Stimulated activated CD8-positive, alpha-beta memory T cell treated with anti-CD3 and anti-CD28 coated beads, Interleukin-12 subunit alpha, Interleukin-12 subunit beta, amount 100 ng/mL, for 24 hours (primary cell): Measurements from ENCODE around the gene SREK1.
"Not testable (repeated sequence)": the region's sequence is repeated elsewhere in the genome, so short reads cannot be mapped to it uniquely, and the experiment has no call there.

ENCODE experiments used
- DNase-seq: peaks from one replicate; pipeline ENCODE4 v3.0.0-alpha.2; 2020; ENCODE audit errors: extremely low read depth

Gene SREK1, protein sequence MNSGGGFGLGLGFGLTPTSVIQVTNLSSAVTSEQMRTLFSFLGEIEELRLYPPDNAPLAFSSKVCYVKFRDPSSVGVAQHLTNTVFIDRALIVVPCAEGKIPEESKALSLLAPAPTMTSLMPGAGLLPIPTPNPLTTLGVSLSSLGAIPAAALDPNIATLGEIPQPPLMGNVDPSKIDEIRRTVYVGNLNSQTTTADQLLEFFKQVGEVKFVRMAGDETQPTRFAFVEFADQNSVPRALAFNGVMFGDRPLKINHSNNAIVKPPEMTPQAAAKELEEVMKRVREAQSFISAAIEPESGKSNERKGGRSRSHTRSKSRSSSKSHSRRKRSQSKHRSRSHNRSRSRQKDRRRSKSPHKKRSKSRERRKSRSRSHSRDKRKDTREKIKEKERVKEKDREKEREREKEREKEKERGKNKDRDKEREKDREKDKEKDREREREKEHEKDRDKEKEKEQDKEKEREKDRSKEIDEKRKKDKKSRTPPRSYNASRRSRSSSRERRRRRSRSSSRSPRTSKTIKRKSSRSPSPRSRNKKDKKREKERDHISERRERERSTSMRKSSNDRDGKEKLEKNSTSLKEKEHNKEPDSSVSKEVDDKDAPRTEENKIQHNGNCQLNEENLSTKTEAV

GRCh38 chr5:66144074-66144833 is at the start of gene SREK1:
Gene SREK1, plus strand, starts transcription at chr5:66144300. Its CDS starts 77 bp downstream, at chr5:66144377.
- DNase-seq = peak; percentile 79

DNA sequence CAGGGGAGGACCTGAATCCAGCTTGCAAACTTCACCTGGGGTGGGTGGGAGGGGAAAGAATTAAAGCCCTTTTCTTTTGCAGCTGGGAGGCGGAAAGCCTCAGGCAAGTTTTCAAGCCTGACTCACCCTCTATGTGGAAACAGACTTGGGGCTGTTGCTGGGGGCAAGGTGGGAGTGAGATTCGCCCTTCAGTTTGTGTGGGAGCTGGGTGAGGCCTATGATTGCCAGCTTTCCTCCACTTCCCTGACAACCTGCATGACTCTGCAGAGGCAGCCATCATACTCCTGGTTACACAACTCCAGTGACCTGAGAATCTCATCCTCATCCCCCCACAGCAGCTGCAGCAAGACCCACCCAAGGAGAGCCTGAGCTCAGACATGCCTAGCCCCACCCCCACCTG is 43.2 kb upstream of the SREK1 start:
- DNase-seq = no peak

DNA sequence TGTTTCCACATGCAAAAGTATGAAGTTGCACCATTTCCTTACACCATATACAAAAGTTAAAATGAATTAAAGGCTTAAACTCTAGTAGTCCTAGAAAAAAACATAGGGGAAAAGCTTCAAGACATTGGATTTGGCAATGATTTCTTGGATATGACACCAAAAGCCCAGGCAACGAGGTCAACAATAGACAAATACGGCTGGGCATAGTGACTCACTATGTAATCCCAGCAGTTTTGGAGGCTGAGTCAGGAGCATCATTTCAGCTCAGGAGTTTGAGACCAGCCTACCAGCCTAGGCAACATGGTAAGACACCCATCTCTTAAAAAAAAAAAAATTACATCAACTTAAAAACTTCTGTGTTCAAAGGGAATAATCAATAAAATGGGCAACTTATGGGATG is 30.9 kb upstream of the SREK1 start:
- no peak for DNase-seq

- DNase-seq = no peak
These were observed 25.8 kb upstream of the SREK1 start for GRCh38 chr5:66118304-66118703.

- DNase-seq = no peak
These were observed 21.6 kb upstream of the SREK1 start for GRCh38 chr5:66122379-66123034.

GRCh38 chr5:66129144-66129543 is 15.0 kb upstream of the SREK1 start:
- no peak for DNase-seq

DNA sequence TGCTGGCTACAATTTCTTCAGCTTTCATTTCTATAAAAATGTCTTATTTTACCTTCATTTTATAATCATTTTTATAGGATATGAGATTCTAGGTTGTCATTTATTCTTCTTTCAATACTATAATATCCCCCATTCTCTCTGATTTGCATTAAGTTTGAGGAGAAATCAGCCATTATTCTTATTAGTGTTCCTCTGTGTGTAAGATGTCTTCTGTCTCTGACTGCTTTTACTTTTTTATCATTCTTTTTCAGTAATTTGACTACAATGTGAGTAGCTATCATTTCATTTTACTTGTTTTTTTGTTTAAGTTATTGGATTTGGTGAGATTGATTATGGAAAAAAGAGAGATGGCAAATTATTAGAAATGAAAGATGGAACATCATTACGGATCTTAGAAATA is 13.6 kb upstream of the SREK1 start:
- no peak for DNase-seq

- DNase-seq = no peak
These were observed 9.7 kb upstream of the SREK1 start for GRCh38 chr5:66134407-66134861.

DNA sequence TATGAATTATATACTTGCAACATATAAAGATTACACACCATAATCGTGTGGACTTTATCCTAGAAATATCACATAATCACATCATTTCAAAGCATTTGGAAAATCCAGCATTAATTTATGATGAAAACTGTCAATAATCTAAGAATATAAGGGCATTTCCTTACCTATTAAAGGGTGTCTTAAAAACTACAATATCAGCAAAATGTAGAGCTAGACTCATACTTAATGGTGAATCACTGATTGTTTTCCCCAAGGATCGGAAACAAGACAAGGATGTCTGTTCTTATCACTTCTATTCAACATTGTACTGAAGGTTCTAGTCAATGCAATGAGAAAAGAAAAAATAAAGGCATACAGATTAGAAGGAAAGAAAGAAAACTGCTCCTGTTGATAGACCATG is 8.0 kb upstream of the SREK1 start:
- DNase-seq = no peak

DNA sequence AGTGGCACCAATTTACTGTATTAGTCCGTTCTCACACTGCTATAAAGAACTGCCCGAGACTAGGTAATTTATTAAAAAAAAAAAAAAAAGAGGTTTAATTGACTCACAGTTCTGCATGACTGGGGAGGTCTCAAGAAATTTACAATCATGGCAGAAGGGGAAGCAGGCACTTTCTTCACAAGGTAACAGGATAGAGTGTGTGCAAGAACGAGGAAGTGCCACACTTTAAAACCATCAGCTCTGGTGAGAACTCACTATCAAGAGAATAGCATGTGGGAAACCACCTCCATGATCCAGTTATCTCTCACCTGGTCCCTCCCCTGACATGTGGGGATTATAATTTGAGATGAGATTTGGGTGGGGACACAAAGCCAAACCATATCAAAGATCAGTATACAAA is 7.2 kb upstream of the SREK1 start:
- not testable (repeated sequence) for DNase-seq

- DNase-seq = no peak
These were observed 5.3 kb upstream of the SREK1 start for GRCh38 chr5:66138637-66139317.

DNA sequence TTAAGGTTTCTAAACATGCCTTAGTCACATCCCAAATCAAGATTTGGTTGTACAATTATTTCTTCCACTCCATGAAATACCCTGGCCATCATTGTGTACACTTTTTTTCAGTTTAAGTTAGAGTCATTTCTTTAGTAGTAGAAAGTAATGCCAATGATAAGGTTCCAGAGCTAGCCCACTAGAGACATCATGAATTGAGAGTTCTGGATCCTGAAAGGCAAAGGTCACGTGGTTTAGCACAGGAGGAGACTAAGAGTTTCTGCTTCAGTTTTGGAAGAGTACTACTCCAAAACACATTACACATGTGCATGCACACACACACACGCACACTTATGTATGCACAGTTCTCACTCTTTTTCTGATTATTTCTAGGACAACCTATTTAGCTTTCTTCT is 4.8 kb upstream of the SREK1 start:
- no peak for DNase-seq

DNA sequence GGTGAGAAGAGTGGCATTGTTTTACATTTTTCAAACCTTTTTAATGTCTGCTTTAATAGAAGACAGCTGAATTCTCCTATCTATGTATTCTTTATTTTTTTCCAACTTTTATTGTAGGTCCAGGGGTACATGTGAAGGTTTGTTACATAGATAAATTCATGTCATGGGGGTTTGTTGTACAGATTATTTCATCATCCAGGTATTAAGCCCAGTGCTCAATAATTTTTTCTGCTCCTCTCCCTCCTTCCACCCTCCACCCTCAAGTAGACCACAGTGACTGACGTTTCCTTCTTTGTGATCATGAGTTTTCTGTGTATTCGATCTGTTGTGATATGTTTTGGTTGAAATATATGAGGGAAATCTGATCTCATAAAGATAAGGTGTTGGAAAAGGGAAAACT is 1.7 kb upstream of the SREK1 start:
- no peak for DNase-seq

- no peak for DNase-seq
These were observed 527 bp upstream of the SREK1 start for GRCh38 chr5:66143473-66144073.

- DNase-seq = peak; percentile 16
These were observed 812 bp downstream of the SREK1 start for GRCh38 chr5:66144834-66145390.

DNA sequence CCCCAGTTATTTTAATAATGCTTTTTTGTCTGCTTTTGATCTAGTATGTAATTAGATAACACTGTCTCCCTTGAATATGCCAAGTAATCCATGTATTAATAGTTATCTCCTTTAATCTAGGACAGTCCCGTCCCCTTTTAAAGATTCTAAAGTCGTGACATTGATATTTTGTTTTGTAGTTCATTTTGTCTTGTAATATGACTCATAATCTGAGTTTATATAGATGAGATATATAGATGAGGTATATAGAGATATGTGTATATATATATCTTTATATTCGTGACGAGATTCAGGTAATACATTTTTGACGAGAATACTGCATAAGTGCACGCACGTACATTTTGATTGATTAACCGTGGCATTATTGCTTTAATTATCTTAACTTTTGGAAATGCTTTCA is 1.6 kb downstream of the SREK1 start:
- no peak for DNase-seq

- no peak for DNase-seq
These were observed 5.8 kb downstream of the SREK1 start for GRCh38 chr5:66149950-66150349.

DNA sequence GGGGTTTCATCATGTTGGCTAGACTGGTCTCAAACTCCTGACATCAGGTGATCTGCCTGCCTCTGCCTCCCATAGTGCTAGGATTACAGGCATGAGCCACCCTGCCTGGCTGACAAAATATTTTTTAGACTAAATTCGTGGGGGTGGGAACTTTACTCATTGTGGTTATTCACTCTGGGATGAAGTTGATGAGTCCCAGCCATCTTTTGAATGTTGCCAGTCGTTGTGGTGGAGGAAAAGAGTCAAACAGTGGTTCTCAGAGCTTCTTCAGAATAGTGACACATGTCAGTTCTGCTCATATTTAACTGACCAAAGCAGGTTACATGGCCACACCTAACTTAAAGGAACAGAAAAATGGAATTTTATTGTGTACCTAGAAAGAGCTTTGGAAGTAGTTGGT is 6.9 kb downstream of the SREK1 start:
- no peak for DNase-seq

- no peak for DNase-seq
These were observed 7.4 kb downstream of the SREK1 start for GRCh38 chr5:66151491-66151890.

- no peak for DNase-seq
These were observed 12.9 kb downstream of the SREK1 start for GRCh38 chr5:66157046-66157445.

DNA sequence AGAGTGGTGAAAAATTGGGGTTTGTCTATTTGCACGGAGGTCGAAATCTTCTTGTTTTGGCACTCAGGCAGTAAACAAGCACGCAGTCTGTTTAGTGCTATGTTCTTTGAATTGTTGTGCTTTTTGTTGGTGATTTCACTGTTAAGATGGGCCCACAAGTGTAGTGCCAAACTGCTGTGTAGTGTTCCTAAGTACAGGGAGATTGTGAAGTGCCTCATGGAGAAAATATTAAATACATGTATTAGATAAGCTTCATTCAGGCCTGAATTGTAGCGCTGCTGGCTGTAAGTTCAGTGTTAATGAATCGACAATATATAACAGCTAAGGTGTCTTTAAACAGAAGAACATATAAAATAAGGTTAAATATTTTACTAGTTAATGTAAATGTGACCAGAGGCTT is 17.3 kb downstream of the SREK1 start:
- no peak for DNase-seq
